Hippocampal formation (tissue), 2 donors: ENCODE results near the gene COLEC11.

Experiments used
- DNase-seq, 2 donors: peaks; one replicate each; lab custom pipeline; 2025; lab: John Stamatoyannopoulos, UW

COLEC11 gene

DNA sequence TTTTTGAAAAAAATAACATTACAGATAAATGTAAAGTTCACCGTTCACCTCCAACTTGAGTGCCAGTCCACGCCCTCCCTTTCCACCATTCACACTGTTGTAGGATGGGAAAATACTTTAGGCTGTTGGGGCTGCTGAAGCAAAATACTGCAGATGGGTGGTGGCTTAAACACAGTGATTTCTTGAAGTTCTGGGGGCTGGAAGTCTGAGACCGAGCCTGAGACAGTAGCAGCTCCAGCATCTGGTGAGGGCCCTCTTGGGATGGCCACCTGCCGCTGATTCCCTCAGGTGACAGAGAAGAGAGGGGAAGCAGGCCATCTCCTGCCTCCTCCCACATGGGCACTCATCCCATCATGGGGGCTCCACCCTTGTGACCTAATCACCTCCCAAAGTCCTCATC lies 80.8 kb downstream of the COLEC11 start:
- no peak for DNase-seq

DNA sequence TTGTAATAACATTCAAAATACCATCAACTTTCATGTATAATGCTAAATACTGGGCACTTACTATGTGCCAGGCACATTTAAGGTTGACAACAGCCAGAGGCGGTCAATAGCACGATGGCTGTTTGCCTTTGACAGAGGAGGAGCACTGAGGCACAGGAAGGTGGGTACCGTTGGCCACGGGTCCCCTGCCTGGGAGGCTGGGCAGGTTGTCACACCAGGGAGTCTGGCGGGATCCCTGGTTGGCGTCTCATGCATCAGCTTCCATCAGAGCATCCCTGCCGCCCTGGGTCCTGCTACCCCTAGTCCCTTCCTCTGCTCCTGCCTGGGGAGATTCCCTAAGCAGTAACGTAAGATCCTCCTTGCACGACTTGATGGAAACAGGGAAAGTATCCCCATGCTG lies 82.5 kb downstream of the COLEC11 start:
- no peak for DNase-seq

DNA sequence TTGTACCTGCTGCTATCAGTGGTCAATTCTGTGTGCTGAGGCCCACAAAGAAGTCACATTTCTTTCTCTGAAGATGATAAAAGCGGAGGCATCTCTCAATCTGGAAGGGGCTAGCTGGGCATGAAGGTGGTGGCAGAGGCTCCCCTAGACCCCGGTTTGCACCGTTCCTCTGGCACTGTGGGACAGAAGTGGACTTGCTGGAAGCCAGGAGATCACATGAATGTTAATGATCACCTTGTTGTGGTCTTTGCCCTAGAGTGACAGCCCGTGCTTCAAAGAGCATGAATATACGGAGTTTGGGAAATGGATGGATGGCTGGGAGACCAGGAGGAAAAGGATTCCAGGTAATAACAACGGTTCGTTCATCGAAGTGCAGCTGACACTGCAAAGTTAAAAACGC lies 83.3 kb downstream of the COLEC11 start:
- DNase-seq = no peak

DNA sequence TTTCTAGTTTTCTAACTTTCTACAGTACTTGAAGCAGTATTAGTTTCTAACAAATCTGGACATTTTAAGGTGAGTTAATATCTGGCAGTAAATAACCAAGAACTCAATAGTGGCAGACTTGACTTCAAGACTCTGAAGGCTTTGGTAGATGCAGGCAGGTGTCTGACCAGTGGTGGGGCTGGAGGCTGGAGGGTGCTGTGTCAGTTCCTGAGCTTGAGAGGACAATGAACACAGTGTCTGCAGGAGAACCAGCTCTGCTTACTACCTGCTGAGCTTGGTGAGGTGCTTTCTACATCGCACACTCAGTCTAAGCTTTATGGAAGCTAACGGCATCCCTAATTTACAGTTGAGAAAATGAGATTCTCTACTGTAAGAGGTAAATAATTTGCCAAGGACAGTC lies 84.3 kb downstream of the COLEC11 start:
- DNase-seq = no peak

DNA sequence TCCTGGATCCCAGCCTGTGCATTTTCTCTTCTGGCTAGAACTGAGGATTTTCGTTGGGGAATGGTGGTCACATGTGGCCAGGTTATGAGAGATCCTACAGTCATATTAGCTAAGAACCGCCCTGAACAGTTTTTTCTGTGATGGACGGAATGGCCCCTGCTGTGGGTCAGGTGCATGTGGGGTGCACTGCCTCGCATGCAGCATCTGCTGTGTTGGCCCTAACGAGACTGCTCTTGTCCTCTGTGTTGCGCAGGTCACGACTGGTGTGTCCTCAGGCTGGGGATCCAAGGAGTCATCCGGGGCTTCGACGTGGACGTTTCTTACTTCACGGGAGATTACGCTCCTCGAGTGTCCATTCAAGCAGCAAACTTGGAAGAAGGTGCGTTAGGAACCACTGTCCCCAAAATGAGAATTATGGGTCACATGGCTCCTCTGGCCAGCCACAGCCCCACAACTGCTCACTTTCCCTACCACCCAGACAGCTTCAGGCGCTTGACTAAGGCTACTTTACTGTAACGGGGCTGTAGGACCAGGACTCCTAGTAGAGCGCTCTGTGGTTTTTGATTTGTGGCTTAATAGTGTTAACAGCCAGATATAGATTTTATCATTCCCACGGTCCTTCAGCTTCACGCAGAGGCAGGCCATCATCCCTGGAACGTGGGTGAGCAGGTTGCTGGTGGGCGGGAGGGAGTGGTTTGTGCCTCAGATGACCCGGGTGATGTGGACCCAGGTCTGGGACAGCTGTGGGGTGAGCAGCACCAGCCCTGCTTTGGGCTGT lies 84.9 kb downstream of the COLEC11 start:
- no peak for DNase-seq

DNA sequence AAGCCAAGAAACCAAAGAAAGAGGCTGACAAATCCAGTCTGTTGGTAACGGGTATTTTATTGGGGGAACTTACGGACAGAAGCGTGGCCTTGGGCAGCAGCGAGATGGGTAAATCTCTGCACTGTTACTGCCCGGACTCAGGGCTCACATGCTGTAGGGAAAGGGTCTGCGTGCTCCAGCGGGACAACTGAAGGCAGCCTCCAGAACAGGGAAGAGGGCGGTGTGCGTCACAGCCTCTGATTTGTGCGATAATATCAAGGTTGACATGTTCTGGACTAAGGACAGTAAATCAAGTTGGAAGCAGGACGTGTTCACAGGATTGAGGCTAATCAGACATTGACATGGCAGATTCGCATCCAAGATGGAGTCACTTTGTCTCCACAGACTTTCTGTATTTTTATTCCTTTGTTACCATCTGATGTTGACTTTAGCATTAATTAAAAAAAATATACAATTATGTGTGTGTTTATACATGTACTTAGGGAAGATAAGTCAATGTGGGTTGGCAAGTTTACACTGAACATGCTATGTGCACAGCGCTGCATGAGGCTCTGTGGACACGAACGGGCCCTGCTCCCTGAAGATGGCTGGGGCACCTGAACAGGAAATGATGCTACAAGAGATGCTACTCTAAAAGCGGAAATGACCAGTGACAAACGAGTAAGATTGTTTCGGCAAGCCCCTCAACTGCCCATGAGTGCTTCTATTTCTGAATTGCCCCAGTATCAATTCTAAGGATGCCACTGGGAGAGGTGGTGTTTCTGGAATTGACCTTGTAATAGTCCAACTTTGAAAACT lies 85.8 kb downstream of the COLEC11 start:
- no peak for DNase-seq

DNA sequence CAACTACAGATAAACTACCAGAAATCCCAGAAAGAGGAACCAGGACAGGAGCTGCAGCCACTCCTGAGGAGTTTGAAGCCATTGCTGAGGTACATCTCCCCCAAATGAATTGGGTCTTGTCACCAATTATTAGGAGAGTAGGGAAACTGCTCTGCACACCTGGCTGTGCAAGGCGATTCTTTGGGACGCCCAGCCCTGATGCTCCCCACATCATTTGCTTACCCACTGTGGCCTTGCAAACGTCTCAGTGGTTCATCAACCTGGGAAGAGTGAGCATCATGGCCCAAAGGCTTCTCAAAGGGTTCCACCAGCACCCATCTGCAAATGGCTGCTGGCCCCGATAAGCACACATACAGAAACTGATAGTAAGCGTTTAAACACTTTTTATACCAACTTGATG lies 86.7 kb downstream of the COLEC11 start:
- DNase-seq = no peak

DNA sequence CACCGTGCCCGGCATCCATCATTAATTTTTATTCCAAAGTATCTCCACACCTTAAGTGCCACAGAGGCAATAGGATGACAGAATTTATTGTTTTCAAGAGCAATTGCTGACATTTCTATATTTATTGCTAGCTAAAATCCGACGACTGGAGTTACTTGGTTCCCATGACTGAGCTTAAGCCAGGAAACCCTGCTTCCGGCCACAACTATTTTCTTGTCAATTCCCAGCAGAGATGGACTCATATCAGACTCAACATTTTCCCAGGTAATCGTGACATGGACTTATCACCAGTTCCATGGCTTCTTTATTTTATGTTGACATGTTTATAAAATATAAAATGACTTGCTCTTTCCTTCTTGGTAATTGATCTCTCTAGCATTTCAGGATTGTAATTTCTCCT lies 87.9 kb downstream of the COLEC11 start:
- DNase-seq = no peak

DNA sequence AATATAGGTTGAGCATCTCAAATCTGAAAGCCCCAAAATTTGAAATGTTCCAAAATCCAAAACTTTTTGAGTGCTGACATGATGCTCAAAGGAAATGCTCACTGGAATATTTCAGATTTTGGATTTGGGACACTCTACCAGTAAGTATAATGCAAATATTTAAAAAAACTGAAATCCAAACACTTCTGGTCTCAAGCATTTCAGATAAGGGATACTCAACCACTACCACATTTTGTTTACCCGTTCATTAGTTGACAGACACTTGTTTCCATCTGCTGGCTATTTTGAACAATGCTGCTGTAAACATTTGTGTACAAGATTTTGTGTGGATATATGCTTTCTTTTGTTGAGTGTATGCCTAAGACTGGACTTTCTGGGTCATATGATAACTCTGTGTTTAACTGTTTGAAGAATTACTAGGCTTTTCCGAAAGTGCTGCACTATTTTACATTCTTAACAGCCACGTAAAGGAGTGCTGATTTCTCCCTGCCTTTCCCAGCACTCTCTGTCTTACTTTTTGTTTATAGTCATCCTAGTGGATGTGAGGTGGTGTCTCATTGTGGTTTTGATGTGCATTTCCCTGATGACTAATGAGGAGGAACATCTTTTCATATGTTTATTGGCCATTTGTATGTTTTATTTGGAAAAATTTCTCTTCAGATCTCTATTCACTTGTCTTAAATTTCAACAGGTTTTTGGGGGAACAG lies 89.0 kb downstream of the COLEC11 start:
- no peak for DNase-seq

DNA sequence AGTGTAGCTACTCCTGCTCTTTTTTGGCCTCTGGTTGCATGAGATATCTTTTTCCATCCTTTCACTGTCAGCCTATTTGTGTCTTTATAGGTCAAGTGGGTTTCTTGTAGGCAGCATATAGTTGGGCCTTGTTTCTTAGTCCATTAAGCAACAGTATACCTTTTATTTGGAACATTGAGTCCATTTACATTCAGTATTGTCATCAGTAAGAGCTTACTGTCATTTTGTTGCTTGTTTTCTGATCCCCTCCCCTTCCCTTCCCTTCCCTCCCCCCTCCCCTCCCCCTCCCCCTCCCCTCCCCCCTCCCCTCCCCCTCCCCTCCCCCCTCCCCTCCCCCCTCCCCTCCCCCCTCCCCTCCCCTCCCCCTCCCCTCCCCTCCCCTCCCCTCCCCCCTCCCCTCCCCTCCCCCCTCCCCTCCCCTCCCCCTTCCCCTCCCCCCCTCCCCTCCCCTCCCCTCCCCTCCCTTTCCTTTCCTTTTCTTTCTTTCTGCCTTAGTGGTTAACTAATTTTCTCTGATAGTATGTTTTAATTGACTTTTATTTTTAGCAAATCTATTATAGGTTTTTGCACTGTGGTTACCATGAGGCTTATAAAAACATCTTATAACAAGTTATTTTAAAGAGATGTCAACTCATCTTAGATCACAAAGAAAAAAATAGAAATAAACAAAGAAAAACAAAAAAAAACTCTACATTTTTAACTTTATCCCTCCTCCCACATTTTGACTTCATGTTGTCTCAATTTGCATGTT lies 95.3 kb downstream of the COLEC11 start:
- no peak for DNase-seq

DNA sequence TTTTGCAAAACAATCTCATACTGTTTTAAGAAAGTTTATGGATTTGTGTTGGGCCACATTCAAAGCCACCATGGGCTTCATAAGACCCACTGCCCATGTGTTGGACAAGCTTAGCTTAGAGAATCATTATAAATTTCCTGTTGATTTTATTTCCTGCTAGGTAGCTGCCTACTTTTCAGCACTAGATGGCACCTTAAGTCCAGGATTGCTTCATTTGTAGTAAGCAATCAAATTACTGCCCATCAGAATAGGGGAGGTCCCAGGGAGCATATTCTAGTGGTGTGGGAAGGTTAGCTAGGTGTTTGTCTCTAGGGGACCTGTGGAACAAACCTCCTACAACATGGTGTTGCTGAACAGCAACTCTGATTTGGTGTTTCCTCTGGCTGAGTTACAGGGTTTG lies 97.5 kb downstream of the COLEC11 start:
- DNase-seq = no peak
